ENCODE measurements around the gene DYRK4. TPM values are rescaled to one million over a fixed set of nuclear protein-coding genes. Genes with fewer than 3 reads are reported as not detected.

DYRK4 gene
- total RNA-seq, 3 donors from 2014 or later (not counting 1 experiment from before 2014, with no cell fraction given), result 11.3 to 15.3 (median 14.2) TPM

DNA sequence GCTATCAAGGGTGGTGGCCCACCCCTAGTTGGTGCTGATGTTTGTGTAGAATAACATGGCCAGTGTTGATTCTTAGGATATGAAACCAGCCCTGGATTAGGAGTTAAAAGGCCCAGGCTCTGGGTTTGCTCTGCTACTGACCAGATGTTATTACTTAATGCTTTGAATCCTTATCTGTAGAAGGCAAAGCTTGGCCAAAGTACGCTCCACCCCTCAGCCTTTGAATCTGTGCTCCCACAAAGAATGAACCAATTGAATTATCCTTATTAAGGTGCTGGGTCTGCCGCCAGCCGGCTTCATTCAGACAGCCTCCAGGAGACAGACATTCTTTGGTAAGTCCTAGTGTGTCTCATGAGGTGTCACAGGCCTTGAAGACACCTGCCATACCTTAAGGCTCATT is 45.0 kb downstream of the DYRK4 start:
- no peaks in the 10 kb centered on the region for H3K9me3 ChIP-seq (ENCODE audit: control insufficient read depth, insufficient read depth, low read length)
- H3K36me3 Mint-ChIP-seq, result no peaks in the 10 kb centered on the region
- H3K27ac Mint-ChIP-seq, result no peak overlapping the region
- no peaks in the 10 kb centered on the region for H3K27me3 ChIP-seq (ENCODE audit: control insufficient read depth, insufficient read depth, low read length)
- H3K4me1 Mint-ChIP-seq, result peaks cover 16 to 17% of the 10 kb centered on the region in 2 donors
- intact Hi-C loops (cut with micrococcal nuclease), result no loop called here
- H3K9me3 Mint-ChIP-seq, result no peaks in the 10 kb centered on the region
- H3K4me1 ChIP-seq (ENCODE audit: control insufficient read depth, insufficient read depth, low read length), result no peaks in the 10 kb centered on the region
- H3K36me3 ChIP-seq (ENCODE audit: control insufficient read depth, insufficient read depth, low read length), result peaks cover 14% of the 10 kb centered on the region
- no peak for ATAC-seq
- H3K27me3 Mint-ChIP-seq (ENCODE audit: low read depth in 2 of 2), result peaks cover 13 to 19% of the 10 kb centered on the region in 2 donors
- H3K27ac ChIP-seq (ENCODE audit: low read length), result no peak overlapping the region
- 98% methylated on average over 3 of the region's 3 CpGs for WGBS (ENCODE audit: insufficient coverage)
- no peak overlapping the region for H3K4me3 Mint-ChIP-seq
- no peak for DNase-seq
- TF ChIP-seq, protein P1, sequence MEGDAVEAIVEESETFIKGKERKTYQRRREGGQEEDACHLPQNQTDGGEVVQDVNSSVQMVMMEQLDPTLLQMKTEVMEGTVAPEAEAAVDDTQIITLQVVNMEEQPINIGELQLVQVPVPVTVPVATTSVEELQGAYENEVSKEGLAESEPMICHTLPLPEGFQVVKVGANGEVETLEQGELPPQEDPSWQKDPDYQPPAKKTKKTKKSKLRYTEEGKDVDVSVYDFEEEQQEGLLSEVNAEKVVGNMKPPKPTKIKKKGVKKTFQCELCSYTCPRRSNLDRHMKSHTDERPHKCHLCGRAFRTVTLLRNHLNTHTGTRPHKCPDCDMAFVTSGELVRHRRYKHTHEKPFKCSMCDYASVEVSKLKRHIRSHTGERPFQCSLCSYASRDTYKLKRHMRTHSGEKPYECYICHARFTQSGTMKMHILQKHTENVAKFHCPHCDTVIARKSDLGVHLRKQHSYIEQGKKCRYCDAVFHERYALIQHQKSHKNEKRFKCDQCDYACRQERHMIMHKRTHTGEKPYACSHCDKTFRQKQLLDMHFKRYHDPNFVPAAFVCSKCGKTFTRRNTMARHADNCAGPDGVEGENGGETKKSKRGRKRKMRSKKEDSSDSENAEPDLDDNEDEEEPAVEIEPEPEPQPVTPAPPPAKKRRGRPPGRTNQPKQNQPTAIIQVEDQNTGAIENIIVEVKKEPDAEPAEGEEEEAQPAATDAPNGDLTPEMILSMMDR (IDR thresholded peaks at IDR 0.05), result no peak
- no peak overlapping the region for H3K4me3 ChIP-seq (ENCODE audit: low read length)

DNA sequence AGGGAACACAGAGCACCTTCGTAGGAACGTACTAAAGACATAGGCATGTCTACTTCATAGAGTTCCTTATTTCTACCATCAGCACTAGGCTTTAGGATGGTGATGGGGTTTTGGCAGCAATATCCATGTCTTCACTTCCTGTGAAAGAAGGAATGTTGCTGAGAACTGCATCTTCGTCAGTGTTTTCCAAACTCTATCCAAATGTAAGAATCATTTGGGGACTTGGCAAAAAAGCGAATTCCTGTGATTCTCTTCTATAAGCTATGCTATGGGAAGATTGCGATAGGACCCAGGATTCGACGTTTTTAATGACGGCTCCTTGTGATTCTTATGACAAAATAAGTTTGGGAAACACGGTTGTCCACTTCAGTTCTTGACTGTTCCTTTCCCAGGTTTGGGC is 47.1 kb downstream of the DYRK4 start:
- Histone ChIP-seq H3K27ac (ENCODE audit: low read length) (no peak overlapping the region), H3K27me3 (ENCODE audit: control insufficient read depth, insufficient read depth, low read length) (no peaks in the 10 kb centered on the region), H3K9me3 (ENCODE audit: control insufficient read depth, insufficient read depth, low read length) (no peaks in the 10 kb centered on the region), H3K4me1 (ENCODE audit: control insufficient read depth, insufficient read depth, low read length) (no peaks in the 10 kb centered on the region), H3K4me3 (ENCODE audit: low read length) (no peak overlapping the region), H3K36me3 (ENCODE audit: control insufficient read depth, insufficient read depth, low read length) (peaks cover 31% of the 10 kb centered on the region)
- TF ChIP-seq, protein P1 (IDR thresholded peaks at IDR 0.05), result no peak
- H3K4me1 Mint-ChIP-seq, result peaks cover 16 to 17% of the 10 kb centered on the region in 2 donors
- WGBS (ENCODE audit: insufficient coverage), result over 99% methylated on average over 7 of the region's 9 CpGs
- no peak overlapping the region for H3K27ac Mint-ChIP-seq
- DNase-seq (no peak), ATAC-seq (no peak)
- H3K4me3 Mint-ChIP-seq, result no peak overlapping the region
- H3K9me3 Mint-ChIP-seq, result no peaks in the 10 kb centered on the region
- intact Hi-C loops (cut with micrococcal nuclease), result no loop called here
- H3K27me3 Mint-ChIP-seq (ENCODE audit: low read depth in 2 of 2), result peaks cover 0 to 3% of the 10 kb centered on the region in 2 donors
- no peaks in the 10 kb centered on the region for H3K36me3 Mint-ChIP-seq

DNA sequence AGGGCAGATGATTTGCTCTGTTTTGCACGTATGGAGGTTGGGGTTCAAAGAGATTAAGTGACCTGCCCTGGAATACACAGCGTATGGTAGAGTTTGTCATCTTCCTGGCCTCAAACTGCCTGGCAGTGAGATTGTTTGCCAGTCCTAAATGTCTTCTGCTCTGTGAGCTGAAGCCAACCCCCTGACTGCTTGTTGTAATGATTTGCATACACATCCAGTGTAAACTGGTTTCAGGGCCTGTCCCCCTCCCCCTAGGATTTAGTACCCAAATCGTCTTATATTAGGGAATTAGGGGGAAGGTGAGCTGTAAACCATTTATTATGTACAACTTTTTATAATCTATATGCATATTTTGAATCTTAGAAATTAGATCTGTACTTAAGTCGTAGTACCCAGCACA is 48.5 kb downstream of the DYRK4 start:
- Histone ChIP-seq H3K9me3 (ENCODE audit: control insufficient read depth, insufficient read depth, low read length) (no peaks in the 10 kb centered on the region), H3K27me3 (ENCODE audit: control insufficient read depth, insufficient read depth, low read length) (no peaks in the 10 kb centered on the region), H3K4me1 (ENCODE audit: control insufficient read depth, insufficient read depth, low read length) (no peaks in the 10 kb centered on the region), H3K36me3 (ENCODE audit: control insufficient read depth, insufficient read depth, low read length) (peaks cover 38% of the 10 kb centered on the region), H3K4me3 (ENCODE audit: low read length) (no peak overlapping the region), H3K27ac (ENCODE audit: low read length) (no peak overlapping the region)
- H3K4me3 Mint-ChIP-seq, result no peak overlapping the region
- DNase-seq (no peak), ATAC-seq (no peak)
- H3K4me1 Mint-ChIP-seq, result peaks cover 7 to 9% of the 10 kb centered on the region in 2 donors
- H3K9me3 Mint-ChIP-seq, result no peaks in the 10 kb centered on the region
- WGBS (ENCODE audit: insufficient coverage), result 100% methylated on average over 2 of the region's 4 CpGs
- no peaks in the 10 kb centered on the region for H3K36me3 Mint-ChIP-seq
- no peaks in the 10 kb centered on the region for H3K27me3 Mint-ChIP-seq (ENCODE audit: low read depth in 2 of 2)
- H3K27ac Mint-ChIP-seq, result no peak overlapping the region
- TF ChIP-seq, protein P1 (IDR thresholded peaks at IDR 0.05), result no peak
- intact Hi-C loops (cut with micrococcal nuclease), result no loop called here

DNA sequence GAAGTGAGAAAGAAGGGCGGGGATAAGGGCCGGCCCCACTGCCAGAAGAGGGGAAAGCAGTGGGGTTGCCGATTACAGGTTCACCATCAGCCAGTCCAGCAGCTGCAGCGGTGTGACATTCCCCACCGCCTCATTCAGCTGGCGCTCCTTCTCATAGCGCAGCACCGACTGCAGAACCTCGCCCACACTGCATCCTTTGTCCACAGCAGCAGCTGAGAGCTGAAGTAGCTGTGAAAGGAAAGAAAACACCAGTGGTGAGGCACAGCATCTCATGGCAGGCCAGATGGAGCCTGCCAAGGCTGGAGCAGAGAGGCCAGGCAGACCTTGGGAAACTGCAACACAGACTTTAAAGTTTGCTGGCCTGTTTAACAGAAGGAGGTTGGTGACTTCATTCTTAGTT is 53.7 kb downstream of the DYRK4 start:
- no peak overlapping the region for H3K4me3 Mint-ChIP-seq

More for the DNA sequence above, 53.7 kb downstream of the DYRK4 start:
- DNase-seq (no peak), ATAC-seq (no peak)
- WGBS (ENCODE audit: insufficient coverage), result 94% methylated on average over 9 of the region's 9 CpGs
- no peaks in the 10 kb centered on the region for H3K9me3 ChIP-seq (ENCODE audit: control insufficient read depth, insufficient read depth, low read length)
- intact Hi-C loops (cut with micrococcal nuclease), result no loop called here
- H3K4me3 ChIP-seq (ENCODE audit: low read length), result no peak overlapping the region
- peaks cover 33% of the 10 kb centered on the region for H3K36me3 ChIP-seq (ENCODE audit: control insufficient read depth, insufficient read depth, low read length)
- no peak overlapping the region for H3K27ac ChIP-seq (ENCODE audit: low read length)
- no peaks in the 10 kb centered on the region for H3K4me1 Mint-ChIP-seq
- no peaks in the 10 kb centered on the region for H3K9me3 Mint-ChIP-seq
- H3K36me3 Mint-ChIP-seq, result no peaks in the 10 kb centered on the region
- no peak overlapping the region for H3K27ac Mint-ChIP-seq
- H3K27me3 ChIP-seq (ENCODE audit: control insufficient read depth, insufficient read depth, low read length), result no peaks in the 10 kb centered on the region
- H3K4me1 ChIP-seq (ENCODE audit: control insufficient read depth, insufficient read depth, low read length), result no peaks in the 10 kb centered on the region
- TF ChIP-seq, protein P1 (IDR thresholded peaks at IDR 0.05), result no peak
- no peaks in the 10 kb centered on the region for H3K27me3 Mint-ChIP-seq (ENCODE audit: low read depth in 2 of 2)
